ENCODE measurements around the gene PFKFB2.

Gene PFKFB2

DNA sequence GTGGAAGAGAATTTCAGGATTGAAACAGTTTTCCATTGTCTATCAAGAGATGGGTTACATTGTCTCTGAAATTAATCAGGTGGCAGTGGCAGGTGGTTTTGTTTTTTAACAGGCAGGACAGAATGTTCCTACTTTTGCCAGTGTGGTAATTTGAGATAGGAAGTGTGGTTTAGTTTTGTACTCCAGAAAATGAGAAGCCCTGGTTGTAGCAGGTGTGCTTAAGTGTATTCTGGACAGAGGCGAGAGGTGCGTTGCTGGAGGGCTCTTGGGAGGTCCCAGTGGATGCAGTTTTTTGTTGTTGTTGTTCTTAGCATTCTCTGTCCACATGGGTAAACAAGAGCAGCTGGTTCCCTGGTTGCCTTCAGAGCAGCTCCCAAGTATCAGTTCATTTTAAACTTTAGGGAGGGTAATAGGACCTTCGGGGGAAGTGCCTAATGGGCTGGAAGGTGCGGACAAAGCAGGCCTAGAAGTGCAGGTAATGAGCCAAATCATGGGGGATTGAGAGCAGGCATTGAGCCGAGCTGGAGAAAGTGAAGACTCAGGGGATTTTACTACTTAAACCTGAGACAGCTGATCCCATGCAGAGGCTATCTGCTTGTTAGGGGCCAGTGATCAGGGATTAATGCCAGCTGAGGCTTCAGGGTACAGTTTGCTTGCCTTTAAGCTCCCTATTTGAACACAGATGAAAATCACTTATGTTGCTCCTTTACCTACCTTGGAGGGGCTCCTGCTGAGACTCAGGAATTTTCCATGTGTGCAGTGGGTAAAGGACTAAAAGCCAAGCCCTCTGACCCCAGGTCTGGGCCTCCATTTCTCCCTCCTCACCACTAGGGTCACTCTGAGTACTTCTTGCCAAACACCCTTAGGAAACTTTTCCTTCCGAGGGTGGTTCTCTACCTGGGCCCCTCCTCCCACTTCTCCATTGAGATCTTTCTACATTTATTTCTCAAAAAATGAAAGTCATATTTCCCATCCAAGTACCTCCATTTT lies 6.1 kb downstream of the PFKFB2 start:
- H3K4me3 ChIP-seq (ENCODE audit: low read length), result no peak overlapping the region
- DNase-seq (ENCODE audit: low read depth, low spot score), result peak; percentile 38

GRCh38 chr1:207059881-207060280 lies 6.8 kb downstream of the PFKFB2 start:
- H3K4me3 ChIP-seq (ENCODE audit: low read length), result no peak overlapping the region
- no peak for DNase-seq (ENCODE audit: low read depth, low spot score)

DNA sequence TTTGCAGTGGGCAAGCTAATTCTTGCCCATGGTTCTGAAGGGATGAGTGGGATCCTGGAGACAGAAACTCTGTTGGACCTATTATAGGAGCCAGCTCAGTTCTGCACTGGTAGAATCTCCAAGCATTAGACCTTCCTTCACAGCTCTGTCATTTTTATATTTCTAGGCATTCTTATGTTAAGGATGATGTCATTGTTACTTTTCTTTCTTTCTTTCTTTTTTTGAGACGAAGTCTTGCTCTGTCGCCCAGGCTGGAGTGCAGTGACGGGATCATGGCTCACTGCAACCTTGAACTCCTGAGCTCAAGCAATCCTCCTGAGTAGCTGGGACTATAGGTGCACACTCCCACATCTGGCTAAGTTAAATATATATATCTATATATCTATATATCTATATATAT lies 7.5 kb downstream of the PFKFB2 start:
- no peak overlapping the region for H3K4me3 ChIP-seq (ENCODE audit: low read length)
- DNase-seq (ENCODE audit: low read depth, low spot score), result no peak

GRCh38 chr1:207062058-207062457 lies 9.0 kb downstream of the PFKFB2 start:
- no peak overlapping the region for H3K4me3 ChIP-seq (ENCODE audit: low read length)
- DNase-seq (ENCODE audit: low read depth, low spot score), result no peak

- DNase-seq (ENCODE audit: low read depth, low spot score), result no peak
Measured at GRCh38 chr1:207063014-207063413, 9.9 kb downstream of the PFKFB2 start.

DNA sequence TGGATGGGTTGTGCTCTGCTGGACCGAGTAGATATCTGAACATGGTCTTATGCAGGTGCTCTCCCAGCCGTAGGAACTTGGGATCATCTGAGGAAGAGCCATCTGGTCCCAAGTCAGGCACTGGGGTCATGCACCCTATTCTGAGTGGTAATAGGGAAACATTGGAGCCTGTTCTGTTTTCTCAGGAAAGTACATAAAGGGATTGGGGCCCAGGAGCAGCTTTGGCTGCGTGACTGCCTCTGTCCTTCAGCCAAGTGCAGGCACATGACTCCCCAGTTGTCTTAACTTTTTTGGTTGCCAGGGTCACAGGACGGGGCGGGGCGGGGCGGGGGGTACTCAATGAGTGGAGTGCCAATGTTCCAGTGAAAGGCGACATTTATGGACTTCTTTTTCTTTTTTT lies 11.5 kb downstream of the PFKFB2 start:
- DNase-seq (ENCODE audit: low read depth, low spot score), result no peak
- H3K4me3 ChIP-seq (ENCODE audit: low read length), result no peak overlapping the region

More at GRCh38 chr1:207063014-207063413, 9.9 kb downstream of the PFKFB2 start:
- H3K4me3 ChIP-seq (ENCODE audit: low read length), result no peak overlapping the region

DNA sequence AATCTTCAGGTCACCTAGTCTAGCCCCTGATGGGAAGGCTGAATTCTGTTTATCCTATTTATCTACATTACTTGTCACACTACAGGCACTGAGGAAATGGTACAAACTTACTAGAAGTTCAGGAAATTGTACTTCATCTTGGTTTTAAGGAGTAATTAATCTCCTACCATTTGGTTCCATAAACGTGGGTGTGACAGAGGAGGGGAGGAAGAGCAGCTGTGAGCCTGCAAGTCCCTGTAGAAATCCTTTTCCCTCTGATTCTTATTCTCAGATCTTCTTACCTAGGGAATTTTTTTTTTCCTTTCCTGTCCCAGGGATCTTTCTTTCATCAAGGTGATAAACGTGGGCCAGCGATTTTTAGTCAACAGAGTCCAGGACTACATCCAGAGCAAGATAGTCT lies 14.1 kb downstream of the PFKFB2 start:
- no peak for DNase-seq (ENCODE audit: low read depth, low spot score)

GRCh38 chr1:207067665-207068064 lies 14.6 kb downstream of the PFKFB2 start:
- no peak for DNase-seq (ENCODE audit: low read depth, low spot score)
- no peak overlapping the region for H3K4me3 ChIP-seq (ENCODE audit: low read length)

More for the DNA sequence above, 14.1 kb downstream of the PFKFB2 start:
- no peak overlapping the region for H3K4me3 ChIP-seq (ENCODE audit: low read length)

DNA sequence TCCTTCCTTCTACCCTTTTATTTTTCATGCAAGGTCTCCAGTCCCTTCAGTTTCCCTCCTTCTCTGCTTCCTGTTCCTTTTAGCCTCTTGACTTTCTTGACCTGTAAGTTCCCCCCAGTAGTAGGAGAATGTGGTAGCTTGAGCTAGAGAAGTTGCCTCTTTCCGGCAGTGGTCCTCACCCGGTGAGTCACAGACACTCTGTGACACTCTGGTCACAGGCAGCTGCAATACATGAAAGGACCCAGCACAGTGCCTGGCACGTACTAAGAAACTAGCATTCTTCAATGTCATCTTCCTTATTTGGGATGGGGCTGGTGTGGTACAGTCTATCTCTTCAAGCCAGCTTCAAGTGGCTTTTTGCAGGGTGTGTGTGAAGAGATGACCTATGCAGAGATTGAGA lies 16.0 kb downstream of the PFKFB2 start:
- DNase-seq (ENCODE audit: low read depth, low spot score), result no peak
- H3K4me3 ChIP-seq (ENCODE audit: low read length), result no peak overlapping the region

DNA sequence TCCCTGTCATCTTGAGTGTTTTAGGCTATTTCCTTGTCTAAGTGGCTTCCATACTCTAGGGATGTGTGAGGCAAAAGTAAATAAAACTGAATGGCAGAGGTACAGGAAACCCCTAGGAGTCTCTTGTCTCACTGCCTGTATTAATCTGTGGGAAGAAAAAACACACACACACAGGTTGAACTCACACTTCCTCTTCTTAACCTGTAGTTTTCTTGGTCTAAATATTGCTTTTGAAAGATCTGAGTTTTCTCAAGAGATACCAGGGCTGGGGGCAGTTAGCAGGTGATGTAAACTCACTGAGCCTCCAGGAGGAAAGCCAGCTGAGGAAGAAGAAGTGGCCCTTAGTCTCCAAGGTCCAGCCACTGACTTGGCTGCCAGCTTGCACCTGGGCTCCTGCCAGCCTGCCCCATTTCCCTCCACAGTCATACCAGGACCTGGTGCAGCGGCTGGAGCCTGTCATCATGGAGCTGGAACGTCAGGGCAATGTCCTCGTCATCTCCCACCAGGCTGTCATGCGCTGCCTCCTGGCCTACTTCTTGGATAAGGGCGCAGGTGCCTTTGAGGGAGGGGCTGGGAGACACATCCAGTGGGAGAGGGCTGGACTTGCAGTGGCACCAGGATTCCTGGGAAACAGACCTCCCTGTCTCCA lies 16.9 kb downstream of the PFKFB2 start:
- DNase-seq (ENCODE audit: low read depth, low spot score), result no peak
- H3K4me3 ChIP-seq (ENCODE audit: low read length), result no peak overlapping the region

DNA sequence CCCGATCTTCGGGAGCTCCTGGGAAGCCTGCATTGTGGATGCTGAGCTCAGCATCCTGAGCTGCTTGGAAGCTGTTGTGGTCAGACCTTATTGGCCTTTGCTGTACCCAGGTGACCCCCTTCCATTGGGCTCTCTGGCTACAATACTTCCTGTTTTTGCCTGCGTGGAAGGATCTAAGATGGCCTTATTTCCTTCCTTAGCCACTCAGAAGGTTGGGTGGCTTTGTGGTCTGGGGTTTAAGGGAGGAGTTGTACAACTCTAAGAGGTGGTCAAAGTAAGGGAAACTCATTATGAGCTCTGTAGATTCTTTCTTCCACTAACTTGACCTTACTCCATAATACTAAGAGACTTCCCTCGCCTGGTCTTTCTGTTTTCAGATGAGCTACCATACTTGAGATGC lies 17.7 kb downstream of the PFKFB2 start:
- no peak overlapping the region for H3K4me3 ChIP-seq (ENCODE audit: low read length)
- no peak for DNase-seq (ENCODE audit: low read depth, low spot score)

- H3K4me3 ChIP-seq (ENCODE audit: low read length), result no peak overlapping the region
- DNase-seq (ENCODE audit: low read depth, low spot score), result peak; percentile 52
Measured at GRCh38 chr1:207071426-207071825, 18.4 kb downstream of the PFKFB2 start.

DNA sequence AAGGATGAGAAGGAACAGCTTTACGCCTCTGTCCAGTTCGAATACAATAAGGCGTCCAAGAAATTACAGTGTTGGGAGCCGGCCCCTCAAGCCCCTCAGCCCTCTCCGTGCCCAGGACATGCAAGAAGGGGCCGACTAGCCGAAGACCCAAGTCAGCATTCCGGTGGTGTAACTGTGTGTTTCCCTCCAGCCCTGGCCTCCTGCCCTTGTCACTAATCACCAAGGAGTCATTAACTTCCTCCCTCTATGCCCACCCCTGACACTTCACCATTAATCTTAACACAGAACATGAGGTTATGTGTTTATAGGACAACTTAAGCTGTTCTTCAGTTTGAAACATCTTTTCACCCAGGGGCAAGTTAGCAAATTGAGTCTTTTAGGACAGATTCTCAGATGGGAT lies 19.2 kb downstream of the PFKFB2 start:
- no peak for DNase-seq (ENCODE audit: low read depth, low spot score)
- no peak overlapping the region for H3K4me3 ChIP-seq (ENCODE audit: low read length)

- no peak for DNase-seq (ENCODE audit: low read depth, low spot score)
- no peak overlapping the region for H3K4me3 ChIP-seq (ENCODE audit: low read length)
Measured at GRCh38 chr1:207073906-207074820, 21.1 kb downstream of the PFKFB2 start.

- H3K4me3 ChIP-seq (ENCODE audit: low read length), result no peak overlapping the region
- DNase-seq (ENCODE audit: low read depth, low spot score), result no peak
Measured at GRCh38 chr1:207076181-207076955, 23.3 kb downstream of the PFKFB2 start.

DNA sequence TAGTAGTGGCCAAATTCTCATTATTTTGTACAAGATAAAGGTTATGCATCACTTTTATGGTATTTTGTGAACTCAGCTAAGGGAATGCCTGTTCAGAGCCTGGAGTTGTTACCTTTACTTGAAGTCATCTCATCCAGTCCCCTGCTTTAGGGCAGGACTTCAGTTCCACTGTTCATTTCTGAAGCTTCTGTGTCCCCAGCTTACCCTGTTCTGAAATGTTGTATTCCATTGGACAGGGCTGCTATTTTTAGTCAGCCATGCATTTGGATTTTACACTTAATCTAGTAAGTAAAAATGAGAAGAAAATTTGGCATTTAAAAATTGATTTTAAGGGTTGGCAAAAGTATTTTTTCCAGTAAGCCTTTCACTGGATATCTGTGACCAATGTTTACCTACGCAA lies 23.9 kb downstream of the PFKFB2 start:
- DNase-seq (ENCODE audit: low read depth, low spot score), result no peak

GRCh38 chr1:207077470-207078377 lies 24.6 kb downstream of the PFKFB2 start:
- no peak overlapping the region for H3K4me3 ChIP-seq (ENCODE audit: low read length)
- DNase-seq (ENCODE audit: low read depth, low spot score), result peak; percentile 75

More for the DNA sequence above, 23.9 kb downstream of the PFKFB2 start:
- no peak overlapping the region for H3K4me3 ChIP-seq (ENCODE audit: low read length)
